Endometrium (tissue), 2 donors: ENCODE measurements around the gene ATP5PB.

Experiments used
- FAIRE-seq: peaks from 2 replicates; lab custom pipeline; 2012; peaks lifted over from hg19 to GRCh38; lab: Jason Lieb, UNC
- donor health status: control.
- donor health status: control.

The ATP5PB gene

DNA sequence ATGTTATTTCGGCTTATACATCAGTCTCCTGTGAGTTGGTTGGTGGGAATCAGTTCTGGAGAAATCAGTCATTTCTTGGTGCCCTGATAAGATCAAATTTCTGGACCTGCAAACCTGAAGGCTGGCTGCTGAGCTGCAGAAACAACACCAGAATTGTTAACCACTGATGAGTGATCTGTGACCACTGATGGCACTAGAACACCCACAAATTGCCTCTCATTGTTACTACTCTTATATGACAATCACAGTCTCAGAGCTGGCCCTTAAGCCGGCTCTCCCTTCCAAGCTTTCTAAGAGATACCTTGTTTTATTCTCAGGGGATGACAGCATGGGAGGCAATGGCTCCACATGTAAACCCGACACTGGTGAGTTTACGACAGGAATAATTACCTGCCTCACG, 26.4 kb downstream of the ATP5PB start:
- no peak for FAIRE-seq

GRCh38 chr1:111476214-111476613, 26.9 kb downstream of the ATP5PB start:
- FAIRE-seq, result no peak

- no peak for FAIRE-seq
These were observed 27.6 kb downstream of the ATP5PB start for GRCh38 chr1:111476761-111477309.

GRCh38 chr1:111480674-111481073, 31.4 kb downstream of the ATP5PB start:
- no peak for FAIRE-seq

DNA sequence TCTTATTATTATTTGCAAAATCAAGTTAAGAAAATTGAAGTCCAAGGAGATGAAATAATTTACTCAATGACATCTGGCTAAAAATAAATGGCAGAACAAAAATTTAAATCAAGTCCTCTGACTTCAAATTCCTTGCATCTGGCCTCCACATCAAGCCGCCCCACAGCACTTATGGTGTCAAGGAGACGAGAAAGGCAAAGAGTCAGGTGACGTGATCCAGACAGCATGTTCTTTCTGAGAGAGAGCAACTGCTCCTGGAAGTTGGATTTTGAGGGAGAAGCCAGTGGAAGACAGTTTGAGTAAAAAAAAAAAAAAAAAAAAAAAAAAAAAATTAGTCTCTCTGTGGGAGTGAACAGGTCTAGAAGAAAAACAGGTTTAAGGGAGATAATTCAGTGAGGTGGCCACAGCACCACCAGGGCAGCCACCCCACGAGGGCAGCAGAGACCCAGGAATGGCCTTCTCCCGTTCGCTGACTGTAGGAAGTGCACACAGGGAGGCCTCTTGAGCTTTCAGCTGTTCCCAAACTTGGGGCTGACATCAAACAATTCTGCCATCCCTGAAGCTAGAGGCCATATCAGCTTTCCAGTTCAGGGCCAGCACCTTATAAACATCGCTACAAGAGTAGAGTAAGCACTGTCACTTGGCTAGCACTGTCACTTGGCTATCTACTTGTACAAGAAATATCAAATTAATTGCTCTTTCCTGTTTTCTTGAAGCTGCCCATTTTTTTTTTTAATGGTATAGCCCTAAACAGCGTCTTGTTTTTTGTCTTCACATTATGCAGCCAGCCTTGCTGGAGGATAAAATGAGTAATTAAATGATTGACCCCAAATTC, 32.3 kb downstream of the ATP5PB start:
- FAIRE-seq, result no peak

DNA sequence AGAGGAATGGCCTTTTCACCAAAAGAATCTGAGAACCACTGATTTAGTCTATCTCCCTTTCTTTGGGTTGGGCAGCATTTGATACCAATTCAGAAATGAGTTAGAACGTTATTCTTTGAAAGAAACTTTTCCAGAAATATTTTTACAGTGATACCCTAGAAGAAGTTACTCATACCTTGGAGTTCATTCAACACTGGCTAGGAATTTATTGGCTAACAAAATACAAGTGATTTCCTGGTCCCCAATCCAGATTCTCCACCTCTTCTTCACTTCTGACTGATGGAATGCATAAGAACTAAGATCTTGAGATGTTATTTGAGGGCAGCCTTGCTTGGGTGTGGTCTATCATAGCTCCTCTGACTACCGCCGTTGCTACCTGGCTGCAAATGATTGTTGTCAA, 33.9 kb downstream of the ATP5PB start:
- FAIRE-seq, result no peak

DNA sequence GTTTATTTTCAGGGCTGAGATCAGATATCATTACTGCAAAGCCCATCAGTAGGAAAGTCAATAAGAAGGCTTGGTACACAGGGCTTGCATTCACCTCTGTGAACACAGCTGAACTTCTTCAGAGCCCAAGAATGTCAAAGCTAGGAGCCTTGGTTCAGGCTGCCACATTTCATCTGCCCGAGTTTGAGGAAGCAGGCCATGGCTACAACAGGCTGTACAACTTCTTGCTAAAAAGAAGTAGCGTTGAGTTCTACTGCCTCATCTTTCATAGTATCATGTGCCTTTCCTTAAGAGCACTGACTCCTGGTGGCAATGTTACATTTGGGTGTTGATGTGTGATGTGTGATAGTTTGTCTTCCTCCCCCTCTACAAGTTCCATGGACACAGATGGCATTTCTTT, 34.6 kb downstream of the ATP5PB start:
- no peak for FAIRE-seq

DNA sequence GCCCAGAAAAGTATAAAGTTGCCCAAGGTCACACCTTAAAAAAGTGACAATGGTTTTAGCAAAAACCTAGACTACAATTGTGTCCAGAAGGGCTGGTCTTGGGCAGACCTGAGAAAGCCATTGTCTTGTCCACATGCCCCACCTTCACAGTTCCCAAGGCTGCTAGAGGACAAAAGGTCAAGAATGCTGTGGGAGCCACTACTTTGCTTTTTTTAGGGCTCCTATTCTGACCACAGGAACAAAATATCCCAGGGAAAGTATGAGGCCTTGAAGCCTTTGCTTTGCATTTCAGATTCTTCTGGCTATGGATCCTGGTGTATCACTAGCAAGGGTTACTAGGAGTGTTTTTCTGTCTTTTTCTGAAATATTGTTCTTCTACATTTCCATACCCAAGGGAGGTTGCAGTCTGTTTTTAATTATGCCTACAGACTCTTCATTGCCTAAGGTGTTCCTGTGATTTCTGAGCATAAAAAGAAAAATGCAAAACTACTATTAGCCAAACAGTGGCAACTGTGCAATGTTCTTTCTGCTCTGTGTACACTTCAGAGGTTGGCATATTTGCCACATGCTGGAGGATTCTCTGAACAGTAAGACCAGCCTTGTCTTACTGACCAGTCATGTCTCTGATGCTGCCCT, 35.2 kb downstream of the ATP5PB start:
- FAIRE-seq, result no peak

DNA sequence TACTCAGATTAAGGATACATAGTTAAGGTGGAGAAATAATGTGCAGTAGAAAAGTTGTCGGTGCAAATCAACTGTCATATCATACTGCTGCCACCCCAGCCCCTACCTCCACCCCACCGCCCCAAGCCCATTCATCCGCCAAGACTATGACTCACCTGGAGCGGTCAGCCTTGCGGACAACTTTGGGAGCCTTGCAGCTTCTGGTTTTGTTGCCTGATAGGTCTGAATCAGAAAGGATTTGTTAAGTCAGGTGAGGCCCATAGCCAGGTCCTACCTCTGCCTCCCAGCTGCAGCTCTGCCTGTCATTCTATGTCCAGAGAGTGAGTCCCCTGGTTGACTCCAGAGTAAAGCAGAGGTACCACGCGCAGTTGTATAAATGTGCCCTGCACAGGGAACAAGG, 37.2 kb downstream of the ATP5PB start:
- FAIRE-seq, result no peak

DNA sequence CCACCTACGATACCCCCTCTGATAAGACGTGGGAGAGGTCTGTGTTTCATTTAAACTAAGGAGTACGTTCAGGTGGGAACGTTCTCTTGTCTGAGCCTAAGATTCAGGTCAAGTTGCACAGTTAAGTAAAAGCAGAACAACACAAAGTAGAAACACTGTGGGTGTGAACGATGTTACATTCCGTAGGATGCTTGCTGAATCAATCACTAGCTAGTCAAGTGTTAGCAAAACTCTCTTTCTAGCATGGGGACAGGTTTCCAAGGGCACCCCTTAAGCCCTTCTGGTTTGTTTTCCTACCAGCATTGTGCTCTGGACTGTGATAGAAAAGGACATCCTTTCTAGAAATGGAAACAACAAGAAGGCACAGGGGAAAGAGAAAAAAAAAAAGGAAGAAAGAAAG, 37.9 kb downstream of the ATP5PB start:
- no peak for FAIRE-seq

DNA sequence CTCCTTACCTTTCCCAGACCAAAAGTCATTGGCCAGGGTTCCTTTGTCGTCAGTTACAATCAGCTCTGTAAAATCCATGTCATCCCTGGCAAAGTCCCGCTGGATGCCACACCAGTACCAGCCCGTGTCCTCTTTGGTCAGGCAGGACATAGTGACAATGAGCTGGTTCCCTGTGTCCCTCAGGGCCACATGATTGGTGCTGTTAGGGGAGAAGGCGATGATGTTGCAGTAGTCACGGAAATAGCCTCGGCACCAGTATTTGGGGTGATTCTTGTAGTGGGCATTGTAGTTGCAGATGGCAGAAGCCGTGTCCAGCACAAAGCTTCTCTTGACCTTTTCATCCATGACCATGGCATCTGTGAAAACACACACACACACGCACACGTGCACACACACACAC, 39.4 kb downstream of the ATP5PB start:
- no peak for FAIRE-seq

DNA sequence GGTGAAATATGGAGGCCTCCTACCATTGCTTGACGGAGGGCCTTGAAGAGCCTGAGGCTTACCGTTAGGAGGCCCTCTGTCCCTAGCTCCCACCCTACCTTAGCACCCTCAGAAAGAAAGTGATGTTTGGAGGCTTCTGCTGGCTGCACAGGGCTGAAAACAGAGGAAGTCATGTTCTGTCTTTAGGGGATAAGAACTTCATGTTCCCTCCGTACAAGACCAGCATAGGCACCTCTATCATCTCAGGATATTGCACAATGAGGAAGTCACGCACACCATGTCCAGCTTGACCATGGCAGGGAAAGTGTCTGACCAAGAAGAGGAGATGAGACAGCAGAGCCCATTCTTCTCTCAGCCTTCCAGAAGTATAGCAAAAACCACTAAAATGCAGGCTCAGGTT, 40.3 kb downstream of the ATP5PB start:
- no peak for FAIRE-seq

GRCh38 chr1:111490220-111490619, 41.0 kb downstream of the ATP5PB start:
- FAIRE-seq, result no peak

DNA sequence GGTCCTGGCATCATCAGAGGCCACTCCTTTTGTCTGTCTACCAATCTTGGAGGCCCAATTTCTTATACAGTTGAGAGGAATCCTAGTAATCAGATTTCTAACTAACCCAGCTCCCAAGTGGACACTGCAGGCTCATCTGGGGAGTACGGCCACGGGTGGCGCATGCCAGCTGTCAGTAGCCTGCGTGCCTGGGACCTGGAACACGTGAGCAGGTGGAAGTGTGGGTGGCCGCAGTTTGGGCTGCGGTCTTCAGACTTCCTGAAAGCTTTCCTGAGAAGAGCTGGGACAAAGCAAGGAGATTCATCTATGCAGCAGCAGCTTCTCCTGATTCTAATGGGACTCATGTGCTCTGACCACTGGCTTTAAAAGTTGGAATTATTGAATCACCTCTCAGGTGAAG, 41.8 kb downstream of the ATP5PB start:
- FAIRE-seq, result no peak

GRCh38 chr1:111496398-111496797, 47.1 kb downstream of the ATP5PB start:
- no peak for FAIRE-seq

DNA sequence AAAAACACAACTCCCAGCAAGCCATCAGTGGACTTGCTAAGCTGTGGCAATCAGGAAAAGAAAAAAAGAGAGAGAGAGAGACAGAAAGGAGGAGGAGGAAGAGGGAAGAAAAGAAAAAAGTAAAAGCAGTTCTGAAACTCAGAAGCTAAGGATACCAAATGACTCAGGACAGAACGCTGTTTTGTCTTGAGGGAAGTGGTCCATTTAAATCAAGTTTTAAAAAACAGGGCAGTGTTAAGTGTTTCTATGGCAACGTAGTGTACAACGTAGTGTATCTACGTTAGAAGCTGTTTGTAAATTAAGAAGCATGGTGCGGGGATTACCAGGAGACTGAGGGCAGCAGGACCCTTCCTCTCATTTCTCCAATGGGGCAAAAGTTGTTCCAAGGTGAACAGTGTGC, 48.3 kb downstream of the ATP5PB start:
- no peak for FAIRE-seq

DNA sequence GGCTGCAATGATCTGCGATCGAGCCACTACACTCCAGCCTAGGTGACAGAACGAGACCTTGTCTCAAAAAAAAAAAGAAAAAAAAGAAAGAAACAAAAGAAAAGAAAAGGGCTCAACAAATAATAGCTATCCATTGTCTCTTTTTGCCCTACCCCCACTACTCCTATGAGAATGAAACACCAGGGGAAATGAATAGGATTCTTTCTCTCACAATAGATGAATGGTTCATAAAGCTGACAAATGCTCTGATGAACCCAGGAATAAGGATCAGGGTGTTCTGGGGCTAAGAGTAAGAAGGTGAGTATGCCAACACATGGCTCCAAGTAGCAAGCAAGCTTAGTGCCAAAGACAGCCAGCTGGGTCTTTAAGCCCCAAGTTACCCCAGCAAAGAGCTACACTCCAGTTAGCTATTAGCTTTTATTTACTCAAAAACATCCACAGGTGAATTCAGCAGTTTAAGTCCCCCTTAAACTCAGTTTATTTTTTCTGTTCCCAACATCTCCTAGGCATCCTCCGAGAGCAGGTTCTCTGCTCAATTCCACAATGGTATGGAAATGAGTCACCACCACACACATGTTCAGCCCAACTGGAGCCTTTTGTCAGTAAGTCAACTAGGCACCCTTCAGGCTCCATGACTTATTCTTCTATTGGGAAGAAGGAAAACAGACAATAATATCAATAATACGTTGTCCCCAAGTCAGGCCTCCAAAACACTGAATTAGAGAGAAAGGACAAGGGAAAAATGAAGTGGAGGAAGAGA, 49.9 kb downstream of the ATP5PB start:
- no peak for FAIRE-seq

GRCh38 chr1:111501645-111502044, 52.4 kb downstream of the ATP5PB start:
- no peak for FAIRE-seq

DNA sequence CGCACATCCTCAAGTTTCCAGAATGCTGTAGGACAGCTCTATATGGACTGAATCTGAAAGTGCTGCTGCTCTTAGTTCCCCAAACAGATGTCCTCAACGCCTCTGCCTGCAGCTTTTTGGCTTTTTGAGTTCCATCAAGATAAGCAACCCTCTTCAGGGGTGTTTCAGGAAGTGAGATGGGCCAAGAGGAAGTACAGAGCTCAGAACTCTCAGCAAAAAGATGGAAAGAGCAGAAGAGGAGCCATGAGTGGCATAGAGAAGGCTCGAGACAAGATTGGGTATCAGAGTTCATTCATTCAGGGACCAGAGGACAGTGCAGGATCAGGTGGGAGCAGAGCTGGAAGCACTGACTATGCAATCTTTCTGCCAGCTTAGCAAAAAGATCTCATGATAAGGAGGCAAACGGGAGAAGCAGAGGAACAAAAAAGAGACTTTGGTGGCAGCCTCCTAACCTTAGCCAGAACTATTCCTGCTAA, 54.4 kb downstream of the ATP5PB start, which contains the start of the genes ADORA3 and TMIGD3:
Gene ADORA3 (minus strand): TSS at position 49 of the 476 bp plus-strand sequence. CDS start 279 bp downstream, outside the sequence.
Gene TMIGD3 (minus strand): TSS at position 49 of the 476 bp plus-strand sequence. CDS start 279 bp downstream, outside the sequence.
- FAIRE-seq, result no peak

DNA sequence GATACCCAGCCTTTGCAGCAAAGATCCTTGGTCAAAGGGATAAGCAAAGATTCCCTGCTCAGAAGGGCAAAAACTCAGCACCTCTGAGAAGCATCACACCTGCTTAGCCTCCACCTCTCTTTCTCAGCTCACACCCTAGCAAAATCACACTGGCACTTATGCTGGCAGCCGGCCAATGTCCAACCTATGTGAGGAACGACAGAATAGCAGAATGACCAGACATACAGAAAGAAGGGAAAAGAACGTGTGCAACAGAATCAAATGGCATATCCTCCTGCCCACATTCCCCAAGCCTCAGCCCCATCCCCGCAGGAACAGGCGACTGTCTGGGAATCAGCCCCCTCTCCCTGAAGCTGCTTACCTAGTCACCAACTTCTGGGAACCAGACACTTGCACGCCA, 54.8 kb downstream of the ATP5PB start:
- FAIRE-seq, result no peak

DNA sequence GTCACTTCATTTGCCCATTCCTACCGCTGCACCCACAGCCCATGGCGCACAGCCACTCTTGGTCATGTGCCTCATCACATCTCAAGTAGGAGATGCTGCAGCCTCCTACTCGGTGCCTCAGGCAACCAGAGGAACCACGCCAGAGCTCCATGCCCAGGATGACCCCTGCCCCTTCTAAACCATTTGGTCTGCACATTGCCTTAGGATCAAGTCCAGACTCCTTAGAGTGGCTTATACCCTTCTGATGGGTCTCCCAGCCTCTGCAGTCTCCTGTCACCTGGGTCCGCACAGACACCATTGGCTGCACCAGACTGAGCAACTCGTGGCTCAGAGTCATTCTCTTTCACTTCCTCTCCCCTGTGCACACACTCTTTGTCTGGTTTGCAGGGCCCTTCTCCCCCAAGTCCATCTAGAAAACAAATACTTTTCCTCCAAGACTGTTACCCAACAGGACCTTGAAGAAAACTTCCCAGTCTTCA, 56.4 kb downstream of the ATP5PB start:
- no peak for FAIRE-seq

GRCh38 chr1:111506561-111506960, 57.3 kb downstream of the ATP5PB start:
- no peak for FAIRE-seq
